HG03139 (cell line): ENCODE data around the gene ELN.
"Not testable (repeated sequence)": the region's sequence is repeated elsewhere in the genome, so short reads cannot be mapped to it uniquely, and the experiment has no call there.

Experiments
- ATAC-seq: cut with Tn5 transposase; IDR thresholded peaks from one replicate; pipeline ENCODE4 v1.9.1; 2021; ENCODE audit not compliant: unreplicated experiment

ELN gene

DNA sequence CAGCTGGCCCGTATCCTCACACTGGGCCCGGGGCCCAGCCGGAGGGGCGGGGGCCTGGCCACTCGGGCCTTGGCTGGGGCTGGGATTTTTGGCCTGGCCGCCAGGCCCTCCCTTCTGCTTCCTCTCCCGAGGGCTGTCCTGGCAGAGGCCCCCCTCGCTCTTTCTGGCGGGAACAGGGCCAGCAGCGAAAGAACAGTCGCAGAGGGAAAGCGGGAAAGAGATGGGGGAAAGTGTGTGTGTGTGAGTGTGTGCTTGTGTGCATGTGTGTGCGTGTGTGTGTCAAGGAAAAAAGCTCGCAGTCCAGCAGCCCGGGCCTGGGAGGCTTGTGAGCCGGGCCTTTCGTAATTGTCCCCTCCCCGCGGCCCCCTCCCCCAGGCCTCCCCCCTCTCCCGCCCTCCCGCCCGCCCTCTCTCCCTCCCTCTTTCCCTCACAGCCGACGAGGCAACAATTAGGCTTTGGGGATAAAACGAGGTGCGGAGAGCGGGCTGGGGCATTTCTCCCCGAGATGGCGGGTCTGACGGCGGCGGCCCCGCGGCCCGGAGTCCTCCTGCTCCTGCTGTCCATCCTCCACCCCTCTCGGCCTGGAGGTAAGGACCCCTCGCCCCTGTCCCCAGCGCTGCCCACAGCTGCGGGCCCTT lies at the start of gene ELN:
TSS of gene ELN (plus strand) at position 491 of the 638 bp plus-strand sequence. CDS start at position 506, 15 bp downstream.
- ATAC-seq = no peak

DNA sequence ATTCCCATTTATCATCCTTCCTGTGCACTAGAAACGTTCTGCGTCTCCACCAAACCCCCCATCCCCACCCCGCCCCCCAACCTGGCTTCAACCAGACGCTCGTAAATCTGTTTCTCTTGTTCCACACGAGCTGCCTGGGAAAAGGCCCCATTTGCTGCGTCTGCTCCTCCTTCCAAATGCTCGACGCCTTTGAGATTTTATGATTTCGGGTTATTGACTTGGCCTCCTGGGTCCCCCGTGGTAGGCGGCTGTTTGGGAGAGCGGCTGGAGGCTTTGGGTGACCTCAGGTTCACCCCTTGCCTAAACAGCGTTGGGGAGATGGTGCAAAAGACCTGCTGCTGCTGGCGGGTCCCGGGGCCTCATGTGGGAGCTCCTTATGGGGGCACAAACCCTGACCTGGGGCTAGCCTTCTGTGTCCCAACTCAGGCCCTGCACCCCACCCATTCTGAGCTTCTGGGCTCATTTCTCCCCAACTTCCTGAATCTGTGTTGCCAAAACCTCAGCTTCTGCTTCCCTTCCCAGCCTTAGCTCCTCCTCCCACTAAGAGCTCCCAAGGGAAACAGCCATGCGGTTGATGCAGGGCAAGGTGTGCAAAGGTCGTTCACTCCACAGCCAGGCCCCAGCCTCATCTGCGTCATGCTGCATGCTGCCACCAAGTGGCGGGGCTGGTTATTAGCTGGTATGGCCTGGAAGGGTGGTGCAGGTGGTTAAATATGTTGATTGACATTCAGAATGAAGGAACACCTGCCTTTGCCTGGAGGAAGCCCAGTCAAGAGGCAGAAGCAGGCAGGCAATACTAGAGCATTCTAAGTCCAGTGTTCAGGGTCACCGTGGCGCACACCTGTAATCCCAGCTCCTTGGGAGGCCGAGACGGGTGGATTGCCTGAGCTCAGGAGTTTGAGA lies 49.1 kb upstream of the ELN start:
- ATAC-seq = no peak

DNA sequence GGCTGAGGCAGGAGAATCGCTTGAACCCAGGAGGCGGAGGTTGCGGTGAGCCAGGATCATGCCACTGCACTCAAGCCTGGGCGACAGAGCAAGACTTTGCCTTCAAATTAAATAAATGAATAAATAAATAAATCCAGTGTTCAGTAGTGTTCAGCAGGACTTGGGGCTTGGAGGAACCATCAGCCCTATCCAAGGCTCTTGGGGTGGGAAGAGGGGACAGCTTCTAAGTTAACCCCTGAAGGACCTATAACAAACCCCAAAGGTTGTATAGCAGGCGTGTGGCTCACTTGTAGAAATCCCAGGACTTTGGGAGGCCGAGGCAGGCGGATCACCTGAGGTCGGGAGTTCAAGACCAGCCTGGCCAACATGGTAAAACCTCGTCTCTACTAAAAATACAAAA lies 48.3 kb upstream of the ELN start:
- ATAC-seq = not testable (repeated sequence)

DNA sequence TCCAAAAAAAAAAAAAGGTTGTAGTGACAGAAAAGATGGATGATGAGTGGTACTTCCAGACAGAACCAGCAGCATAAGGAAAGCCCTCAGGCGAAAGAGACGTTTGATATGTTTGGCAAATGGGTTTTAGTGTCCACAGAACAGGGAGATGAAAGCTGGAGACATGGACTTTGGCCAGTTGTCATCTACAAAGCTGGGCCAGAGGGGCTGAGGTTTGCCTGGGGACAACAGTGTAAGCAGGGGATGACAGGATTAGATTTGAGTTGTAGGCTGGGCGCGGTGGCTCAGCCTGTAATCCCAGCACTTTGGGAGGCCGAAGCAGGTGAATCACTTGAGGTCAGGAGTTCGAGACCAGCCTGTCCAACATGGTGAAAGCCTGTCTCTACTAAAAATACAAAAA lies 47.8 kb upstream of the ELN start:
- no peak for ATAC-seq

DNA sequence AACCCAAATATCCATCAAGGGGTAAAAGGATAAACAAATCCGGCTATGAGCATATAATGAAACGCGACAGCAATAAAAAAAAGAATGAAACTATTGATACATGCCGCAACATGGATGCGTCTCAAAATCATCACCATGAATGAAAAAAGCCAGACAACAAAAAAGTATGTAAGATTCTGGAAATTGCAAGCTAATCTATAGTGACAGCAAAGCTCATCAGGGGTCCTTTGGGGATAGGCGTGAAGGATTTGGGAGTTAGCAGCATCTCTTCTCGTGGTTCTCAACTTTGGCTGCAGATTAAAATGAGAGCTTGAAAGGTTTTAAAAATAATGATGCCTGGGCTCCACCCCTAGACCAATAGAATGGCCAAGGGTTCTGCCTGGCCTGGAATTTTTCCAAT lies 46.0 kb upstream of the ELN start:
- no peak for ATAC-seq

DNA sequence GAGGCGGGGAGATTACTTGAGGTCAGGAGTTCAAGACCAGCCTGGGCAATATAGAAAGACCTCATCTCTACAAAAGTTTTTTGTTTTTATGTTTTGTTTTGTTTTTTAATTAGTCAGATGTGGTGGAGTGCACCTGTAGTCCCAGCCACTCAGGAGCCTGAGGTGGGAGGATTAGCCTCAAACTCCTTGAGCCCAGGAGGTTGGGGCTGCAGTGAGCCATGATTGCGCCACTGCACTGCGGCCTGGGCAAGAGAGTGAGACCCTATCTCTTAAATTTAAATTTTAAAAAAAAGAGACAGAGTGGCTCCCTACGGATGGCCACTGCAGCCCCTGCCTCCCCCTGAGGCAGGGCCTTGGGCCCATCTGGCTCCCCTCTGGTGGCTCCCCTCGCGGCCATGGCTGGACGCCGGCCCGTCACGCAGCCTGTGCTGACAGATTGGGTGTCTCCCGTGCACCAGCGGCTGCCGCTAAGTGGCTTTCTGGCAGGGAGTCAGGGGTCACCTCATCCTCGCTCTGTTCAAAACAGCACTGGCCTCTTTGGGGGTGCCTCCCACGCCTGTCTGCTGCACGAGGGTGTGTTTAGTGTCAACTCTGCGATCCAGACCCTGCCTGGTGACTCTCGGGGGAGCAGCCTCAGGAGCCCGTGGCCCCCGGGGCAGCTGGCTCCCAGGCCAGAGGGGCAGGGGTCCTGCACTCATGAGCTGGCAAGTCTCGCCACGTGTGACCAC lies 44.4 kb upstream of the ELN start:
- no peak for ATAC-seq

DNA sequence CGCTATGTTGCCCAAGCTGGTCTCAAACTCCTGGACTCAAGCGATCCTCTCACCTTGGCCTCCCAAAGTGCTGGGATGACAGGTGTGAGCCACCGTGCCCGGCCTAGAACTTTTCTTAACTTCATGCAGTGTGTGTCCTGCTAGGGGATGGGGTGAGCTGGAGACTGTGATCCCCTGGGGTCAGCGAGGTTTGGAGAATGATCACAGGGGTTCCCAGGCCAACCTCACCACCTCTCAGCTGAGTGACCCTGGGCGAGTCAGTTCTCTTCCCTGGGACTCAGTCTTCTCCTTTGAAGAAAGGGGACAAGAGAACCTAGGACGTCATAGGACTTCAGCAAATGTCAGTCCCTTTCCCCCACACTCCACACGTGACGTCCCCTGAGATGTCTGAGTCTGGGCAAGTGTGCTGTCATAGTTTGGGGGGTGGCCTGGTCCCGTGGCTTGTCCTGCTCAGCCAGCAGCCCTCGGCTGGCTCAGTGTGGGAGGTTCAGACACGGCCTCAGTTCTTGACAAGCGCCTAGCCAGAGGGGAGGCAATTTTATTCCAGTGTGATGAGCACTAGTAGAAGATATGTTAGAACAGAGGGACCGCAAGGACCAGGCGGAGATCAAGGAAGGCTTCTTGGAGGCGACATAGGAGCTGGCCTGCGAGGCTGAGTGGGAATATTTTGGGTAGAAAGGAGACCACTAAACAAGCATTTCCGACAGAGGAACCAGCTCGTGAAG lies 43.3 kb upstream of the ELN start:
- no peak for ATAC-seq

DNA sequence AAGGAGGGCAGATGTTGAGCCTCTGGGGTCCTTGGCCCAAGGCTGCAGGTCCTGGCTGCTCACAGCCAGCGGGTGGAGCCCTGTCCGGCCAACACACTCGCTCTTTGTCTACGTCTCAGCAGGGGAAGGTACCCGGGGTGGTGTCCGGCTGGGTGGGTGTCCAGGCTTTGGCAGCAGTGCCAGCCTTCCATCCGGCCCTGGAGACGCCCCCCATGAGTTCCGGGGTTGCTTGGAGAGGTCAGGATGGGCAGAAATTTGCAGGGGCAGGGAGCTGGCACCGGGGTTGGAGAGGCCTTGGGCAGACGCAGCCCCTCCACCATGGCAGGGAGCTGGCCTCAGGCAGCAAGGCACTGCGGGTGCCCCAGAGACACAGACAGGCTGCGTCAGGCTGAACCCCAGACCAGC lies 42.2 kb upstream of the ELN start:
- ATAC-seq = no peak

DNA sequence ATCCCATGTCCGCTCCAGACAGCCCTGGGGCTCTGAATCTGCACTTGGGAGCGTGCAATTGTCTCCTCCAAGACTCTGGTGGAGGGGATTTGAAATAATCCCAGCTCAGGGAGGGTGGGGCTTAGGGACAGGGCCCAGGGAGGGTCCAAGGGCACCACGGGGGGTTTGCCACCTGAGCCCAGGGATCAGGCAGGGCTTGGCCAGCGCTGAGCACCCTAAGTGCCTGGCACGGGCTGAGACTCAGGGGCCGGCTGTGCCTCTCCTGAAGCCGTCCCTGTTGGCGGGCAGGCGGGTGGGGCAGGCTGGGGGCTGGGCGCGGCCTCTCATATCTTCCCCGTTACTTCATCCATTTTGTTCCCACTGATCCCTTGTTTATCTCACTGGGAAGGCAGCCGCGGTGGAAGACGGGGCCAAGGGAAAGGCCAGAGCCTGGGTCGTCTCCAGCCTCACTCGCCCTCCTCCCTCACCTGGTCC lies 41.8 kb upstream of the ELN start:
- ATAC-seq = no peak

DNA sequence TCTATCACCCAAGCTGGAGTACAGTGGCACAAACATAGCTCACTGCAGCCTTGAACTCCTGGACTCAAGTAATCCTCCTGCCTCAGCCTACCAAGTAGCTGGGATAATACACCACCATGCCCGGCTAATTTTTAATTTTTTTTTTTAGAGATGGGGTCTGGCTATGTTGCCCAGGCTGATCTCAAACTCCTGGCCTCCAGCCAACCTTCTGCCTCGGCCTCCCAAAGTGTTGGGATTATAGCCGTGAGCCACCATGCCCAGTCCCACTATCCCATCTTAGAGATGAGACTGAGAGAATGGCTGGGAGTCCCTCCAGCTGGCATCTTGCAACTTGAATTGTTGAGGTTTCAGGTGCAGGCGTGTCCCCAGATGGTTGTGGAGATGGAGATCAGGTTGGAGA lies 40.7 kb upstream of the ELN start:
- no peak for ATAC-seq

DNA sequence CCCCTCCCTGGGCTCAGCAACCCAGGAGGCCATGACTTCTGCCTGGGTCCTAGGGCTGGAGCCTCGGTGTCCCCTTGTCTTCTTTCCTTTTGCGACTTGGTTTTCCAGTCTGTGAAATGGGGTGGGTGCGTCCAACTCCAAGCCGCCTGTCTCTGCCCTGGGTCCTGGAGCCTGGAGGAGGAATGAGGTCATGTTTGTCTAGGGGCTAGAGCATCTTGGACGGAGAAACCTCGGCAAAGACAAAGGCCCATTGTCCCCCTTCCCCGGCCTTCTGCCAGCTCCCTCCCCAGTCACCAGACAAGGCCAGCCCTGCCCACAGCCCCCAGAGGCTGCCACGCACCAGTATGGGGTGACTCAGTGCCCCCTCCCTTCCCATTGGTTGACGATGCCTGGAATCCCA lies 39.8 kb upstream of the ELN start:
- ATAC-seq = no peak

DNA sequence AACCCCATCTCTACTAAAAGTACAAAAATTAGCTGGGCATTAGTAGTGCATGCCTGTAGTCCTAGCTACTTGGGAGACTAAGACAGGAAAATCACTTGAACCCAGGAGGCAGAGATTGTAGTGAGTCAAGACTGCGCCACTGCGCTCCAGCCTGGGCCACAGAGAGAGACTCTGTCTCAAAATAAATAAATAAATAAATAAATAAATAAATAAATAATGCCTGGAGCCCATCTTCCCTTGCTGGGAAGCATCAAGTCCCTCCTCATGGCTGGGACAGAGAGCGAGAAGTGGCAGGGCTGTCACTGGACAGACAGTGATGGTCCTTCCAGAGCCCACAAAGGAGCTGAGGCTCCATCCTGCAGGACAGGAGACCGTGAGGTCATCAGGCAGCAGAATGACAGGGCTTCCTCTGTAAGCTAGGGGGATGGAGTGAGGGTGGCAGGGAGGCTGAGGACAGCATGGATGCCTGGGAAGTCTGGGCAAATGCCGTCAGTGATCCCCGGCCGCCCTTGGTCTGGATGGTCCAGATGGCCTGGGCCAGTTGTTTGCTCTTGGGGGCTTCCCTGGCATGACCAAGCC lies 36.4 kb upstream of the ELN start:
- no peak for ATAC-seq

DNA sequence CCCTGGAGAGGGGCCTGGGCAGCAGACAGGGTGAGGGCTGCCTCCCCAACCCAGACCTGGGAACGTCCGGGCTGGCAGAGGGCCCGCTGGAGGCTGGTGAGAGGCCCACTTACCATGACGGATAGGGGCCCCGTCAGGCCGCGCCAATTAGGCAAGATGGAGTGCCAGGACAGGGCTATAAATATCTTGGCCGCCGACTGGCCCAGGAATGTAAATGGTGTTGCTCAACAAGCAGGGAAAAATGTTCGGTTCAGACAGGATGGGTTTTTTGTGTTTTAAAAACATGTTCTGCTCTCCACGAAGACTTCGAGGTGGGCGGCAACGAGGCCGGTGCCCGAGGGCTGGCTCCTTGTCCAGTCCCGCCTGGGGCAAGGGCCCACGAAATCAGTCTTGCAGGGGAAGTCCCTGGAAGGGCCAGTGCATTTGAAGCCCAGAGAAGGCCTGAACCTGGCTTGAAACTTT lies 35.8 kb upstream of the ELN start:
- no peak for ATAC-seq

DNA sequence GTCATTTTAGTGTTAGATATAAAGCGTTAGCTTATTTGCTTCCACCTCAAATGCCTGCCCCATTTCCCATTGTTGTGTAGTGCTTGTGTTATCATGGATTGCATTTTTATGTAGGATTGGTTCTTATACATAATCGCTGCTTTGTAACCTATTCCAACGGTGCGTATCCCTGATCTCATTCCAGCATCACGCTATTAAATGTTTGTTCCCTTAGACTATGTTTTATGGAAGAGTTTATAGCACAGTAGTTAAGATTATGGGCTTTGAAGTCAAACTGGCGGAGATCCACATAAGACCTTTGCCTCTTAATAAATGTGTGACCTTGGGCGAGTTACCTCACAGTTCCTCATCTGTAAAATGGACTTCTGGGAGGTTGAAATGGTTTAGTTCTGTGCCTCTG lies 34.0 kb upstream of the ELN start:
- no peak for ATAC-seq

DNA sequence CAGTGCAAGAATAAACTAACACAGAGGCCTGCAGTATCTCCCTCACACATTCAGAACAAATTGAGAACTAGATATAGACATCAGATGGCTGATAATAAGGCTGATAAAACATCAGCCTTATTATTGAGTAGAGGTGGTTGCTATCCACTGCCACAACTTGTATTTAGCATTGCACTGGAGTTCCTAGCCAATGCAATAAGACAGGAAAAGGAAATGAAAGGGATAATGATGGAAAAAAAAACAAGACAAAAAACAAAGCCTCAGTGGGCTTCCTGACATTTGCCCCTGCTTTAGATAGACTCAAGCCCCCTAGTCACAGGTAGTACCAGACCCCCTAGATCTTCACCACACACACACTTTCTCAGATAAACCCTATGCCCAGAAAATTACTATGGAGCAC lies 33.2 kb upstream of the ELN start:
- ATAC-seq = no peak

DNA sequence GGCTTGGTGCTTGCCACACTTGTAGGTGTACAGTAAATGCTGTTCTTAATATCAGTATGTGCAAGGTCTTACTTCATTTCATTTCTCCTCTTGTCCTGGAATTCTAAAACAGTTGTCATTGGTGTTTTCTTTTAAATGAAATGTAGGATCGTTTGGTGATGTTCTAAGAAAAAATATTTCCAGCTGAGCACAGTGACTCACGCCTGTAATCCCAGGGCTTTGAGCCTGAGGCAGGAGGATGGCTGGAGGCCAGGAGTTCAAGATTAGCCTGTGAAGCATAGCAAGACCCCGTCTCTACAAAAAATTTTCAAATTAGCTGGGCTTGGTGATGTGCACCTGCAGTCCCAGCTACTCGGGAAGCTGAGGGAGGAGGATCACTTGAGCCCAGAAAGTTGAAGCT lies 32.6 kb upstream of the ELN start:
- ATAC-seq = no peak

DNA sequence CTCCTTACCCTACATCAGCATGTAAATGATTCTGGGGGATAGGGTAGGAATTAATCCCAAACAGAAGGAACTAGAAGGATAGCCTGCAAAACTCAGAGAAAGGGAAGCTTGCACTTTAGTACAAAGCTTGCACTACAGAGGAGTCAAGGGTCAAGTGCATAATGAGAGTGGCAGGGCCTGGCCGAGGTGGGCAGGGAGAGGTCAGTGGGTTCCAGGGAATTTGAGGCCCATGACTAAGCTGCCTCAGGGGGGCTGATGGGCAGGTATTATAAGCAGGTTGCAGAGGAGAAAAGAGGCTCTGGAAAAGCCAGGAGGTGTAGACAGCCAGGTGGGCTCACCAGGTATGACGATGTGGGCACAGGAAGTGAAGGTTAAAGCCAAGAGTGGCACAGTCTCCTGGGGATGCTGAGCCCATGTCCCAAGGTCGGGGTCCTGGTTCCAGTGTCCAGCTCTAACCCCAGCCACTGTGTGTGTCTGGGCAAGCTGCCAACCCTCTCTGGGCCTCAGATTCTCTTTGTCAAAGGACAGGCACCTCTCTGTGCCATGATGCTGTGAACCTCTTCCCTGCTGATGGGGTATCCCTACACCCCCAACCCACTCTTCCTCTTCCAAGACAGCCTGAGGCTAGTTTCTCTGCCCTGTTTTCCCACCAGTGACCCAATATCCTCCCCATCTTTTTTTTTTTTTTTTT lies 32.0 kb upstream of the ELN start:
- ATAC-seq = no peak

DNA sequence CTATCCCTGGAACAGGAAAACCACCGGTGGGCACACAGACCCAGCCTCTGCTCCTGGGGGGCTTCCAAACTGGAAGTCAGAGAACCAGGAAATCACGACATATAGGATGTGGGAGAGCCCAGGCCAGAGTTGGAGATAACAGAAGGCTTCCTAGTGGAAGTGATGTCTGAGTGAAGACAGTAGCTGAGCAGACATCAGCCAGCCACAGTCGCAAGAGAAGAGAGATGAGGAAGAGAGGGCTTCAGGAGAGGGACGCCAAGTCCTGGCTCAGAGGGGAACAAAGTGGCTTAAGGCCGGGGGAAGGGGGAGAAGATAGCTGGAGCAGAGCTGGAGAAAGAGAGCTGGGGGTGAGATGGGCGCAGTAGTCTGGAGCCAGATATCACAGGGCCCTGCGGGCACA lies 30.9 kb upstream of the ELN start:
- no peak for ATAC-seq

DNA sequence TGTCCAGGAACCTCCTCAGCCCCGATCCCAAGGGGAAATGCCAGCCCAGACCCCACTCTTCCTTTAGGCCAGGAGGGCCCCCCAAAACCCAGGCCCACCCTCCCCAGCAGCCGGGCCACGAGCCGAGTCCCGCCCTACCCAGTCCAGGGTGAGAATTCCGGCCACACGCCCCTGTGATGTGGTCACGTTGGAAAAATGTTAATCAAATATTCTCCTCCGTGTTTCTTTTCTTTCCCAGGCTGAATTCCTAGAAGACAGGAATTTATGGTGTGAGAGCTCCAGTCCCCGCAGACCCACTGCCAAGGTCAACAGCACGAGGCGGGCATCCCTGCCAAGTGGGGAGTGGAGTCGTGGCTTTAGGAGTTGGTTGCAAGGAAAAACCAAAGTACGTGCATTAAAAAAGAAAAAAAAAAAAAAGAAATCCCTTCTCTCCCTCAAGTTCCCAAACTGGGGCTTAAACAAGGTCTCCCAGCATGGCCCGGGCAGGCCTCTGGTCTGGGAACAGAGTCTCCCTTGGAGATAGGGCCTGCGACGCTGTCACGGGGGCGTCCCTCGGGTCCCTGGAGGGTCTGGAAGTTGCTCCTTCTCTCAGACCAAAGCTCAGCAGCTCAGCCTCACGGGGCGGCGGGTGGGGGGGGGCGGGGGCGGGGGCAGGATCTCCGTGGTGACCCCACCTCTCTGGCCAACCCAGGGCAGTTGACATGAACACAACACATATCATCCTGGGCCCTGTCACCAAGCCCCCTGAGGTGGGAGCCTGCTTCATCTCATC lies 28.1 kb upstream of the ELN start:
- ATAC-seq = no peak
